IPS-18c (cell line): ENCODE data around the gene TNFAIP2.

ENCODE experiments used
- H3K4me3 ChIP-seq: 2 replicates; pipeline ENCODE4 v1.7.0; 2013; ENCODE audit warnings: low read depth, mild to moderate bottlenecking, low read length, moderate library complexity; ENCODE audit not compliant: insufficient read depth
- H3K9me3 ChIP-seq: one replicate; pipeline ENCODE4 v1.6.1; 2013; ENCODE audit warnings: mild to moderate bottlenecking, low read length, moderate library complexity; ENCODE audit not compliant: control insufficient read depth, insufficient read depth

TNFAIP2 gene

GRCh38 chr14:103102689-103103260 lies 20.5 kb upstream of the TNFAIP2 start:
- H3K4me3 ChIP-seq: no peak overlapping the region
- peaks cover 2% of the 10 kb centered on the region for H3K9me3 ChIP-seq

- no peak overlapping the region for H3K4me3 ChIP-seq
- peaks cover 2% of the 10 kb centered on the region for H3K9me3 ChIP-seq
These were observed 19.5 kb upstream of the TNFAIP2 start for GRCh38 chr14:103103461-103104388.

GRCh38 chr14:103104389-103104653 lies 18.9 kb upstream of the TNFAIP2 start:
- peaks cover 2% of the 10 kb centered on the region for H3K9me3 ChIP-seq
- H3K4me3 ChIP-seq: no peak overlapping the region

GRCh38 chr14:103104654-103105452 lies 18.4 kb upstream of the TNFAIP2 start:
- Histone ChIP-seq H3K9me3 (peaks cover 2% of the 10 kb centered on the region), H3K4me3 (0 out of 2 replicates have a peak overlapping the region, but pooled peaks have one; percentile 1)

- Histone ChIP-seq H3K4me3 (no peak overlapping the region), H3K9me3 (no peaks in the 10 kb centered on the region)
These were observed 17.6 kb upstream of the TNFAIP2 start for GRCh38 chr14:103105580-103106150.

- Histone ChIP-seq H3K9me3 (no peaks in the 10 kb centered on the region), H3K4me3 (no peak overlapping the region)
These were observed 15.8 kb upstream of the TNFAIP2 start for GRCh38 chr14:103107455-103107854.

- H3K4me3 ChIP-seq: no peak overlapping the region
- no peaks in the 10 kb centered on the region for H3K9me3 ChIP-seq
These were observed 15.1 kb upstream of the TNFAIP2 start for GRCh38 chr14:103107941-103108748.

GRCh38 chr14:103108749-103109207 lies 14.5 kb upstream of the TNFAIP2 start:
- Histone ChIP-seq H3K9me3 (no peaks in the 10 kb centered on the region), H3K4me3 (no peak overlapping the region)

GRCh38 chr14:103109535-103110441 lies 13.5 kb upstream of the TNFAIP2 start:
- Histone ChIP-seq H3K4me3 (no peak overlapping the region; the same call in 1 of the 2 replicates), H3K9me3 (no peaks in the 10 kb centered on the region)

- H3K4me3 ChIP-seq: peak overlapping the region; percentile 3; the same call in 1 of the 2 replicates
These were observed 12.5 kb upstream of the TNFAIP2 start for GRCh38 chr14:103110681-103111231.

GRCh38 chr14:103111232-103111868 lies 11.9 kb upstream of the TNFAIP2 start:
- Histone ChIP-seq H3K9me3 (no peaks in the 10 kb centered on the region), H3K4me3 (peak overlapping the region; percentile 3; the same call in 1 of the 2 replicates)

More at GRCh38 chr14:103110681-103111231, 12.5 kb upstream of the TNFAIP2 start:
- H3K9me3 ChIP-seq: no peaks in the 10 kb centered on the region

- Histone ChIP-seq H3K9me3 (no peaks in the 10 kb centered on the region), H3K4me3 (peak overlapping the region; percentile 9; the same call in 1 of the 2 replicates)
These were observed 10.6 kb upstream of the TNFAIP2 start for GRCh38 chr14:103112400-103113243.

GRCh38 chr14:103113303-103113702 lies 10.0 kb upstream of the TNFAIP2 start:
- Histone ChIP-seq H3K9me3 (no peaks in the 10 kb centered on the region), H3K4me3 (no peak overlapping the region)

GRCh38 chr14:103113774-103114173 lies 9.5 kb upstream of the TNFAIP2 start:
- H3K4me3 ChIP-seq: no peak overlapping the region
- no peaks in the 10 kb centered on the region for H3K9me3 ChIP-seq
